MM.1S (cell line): Measurements from ENCODE around the gene KDM4B.

Experiments
- EZH2 ChIP-seq: fragments of 300-600 bp; sonication (generic); optimal IDR thresholded peaks from 2 replicates; pipeline ENCODE3; 2017; ENCODE audit warnings: low read depth, mild to moderate bottlenecking, antibody characterized with exemption, low read length, mixed read lengths
- EZH2phosphoT487 ChIP-seq: fragments of 300-600 bp; sonication (generic); IDR thresholded peaks from 2 replicates; pipeline ENCODE4 v1.6.1; 2018; ENCODE audit warnings: antibody characterized with exemption, low read length
- TF ChIP-seq, protein P1 (sequence below): fragments of 300-600 bp; sonication (generic); IDR thresholded peaks from 2 replicates; pipeline ENCODE4 v1.5.1; 2016; ENCODE audit warnings: antibody characterized with exemption, low read length, mixed read lengths

DNA sequence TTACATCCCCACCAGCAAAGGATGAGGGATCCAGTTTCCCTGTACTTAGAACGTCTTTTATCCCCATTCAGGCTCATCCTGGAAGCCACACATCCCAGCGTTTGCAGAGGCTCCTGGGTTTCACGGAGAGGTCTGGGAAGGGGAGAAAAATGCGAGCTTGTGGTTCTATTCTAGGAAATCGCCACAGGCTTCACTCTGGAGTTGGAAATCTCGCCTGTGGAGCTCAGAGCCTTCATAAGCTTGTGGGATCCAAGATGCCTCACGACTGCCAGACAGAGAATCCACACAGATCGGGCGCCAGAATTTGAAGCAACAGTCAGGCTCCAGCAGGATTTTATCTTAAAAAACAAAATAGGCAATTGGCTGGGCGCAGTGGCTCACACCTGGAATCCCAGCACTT lies 213.8 kb downstream of the KDM4B start:
- TF ChIP-seq, protein P1, sequence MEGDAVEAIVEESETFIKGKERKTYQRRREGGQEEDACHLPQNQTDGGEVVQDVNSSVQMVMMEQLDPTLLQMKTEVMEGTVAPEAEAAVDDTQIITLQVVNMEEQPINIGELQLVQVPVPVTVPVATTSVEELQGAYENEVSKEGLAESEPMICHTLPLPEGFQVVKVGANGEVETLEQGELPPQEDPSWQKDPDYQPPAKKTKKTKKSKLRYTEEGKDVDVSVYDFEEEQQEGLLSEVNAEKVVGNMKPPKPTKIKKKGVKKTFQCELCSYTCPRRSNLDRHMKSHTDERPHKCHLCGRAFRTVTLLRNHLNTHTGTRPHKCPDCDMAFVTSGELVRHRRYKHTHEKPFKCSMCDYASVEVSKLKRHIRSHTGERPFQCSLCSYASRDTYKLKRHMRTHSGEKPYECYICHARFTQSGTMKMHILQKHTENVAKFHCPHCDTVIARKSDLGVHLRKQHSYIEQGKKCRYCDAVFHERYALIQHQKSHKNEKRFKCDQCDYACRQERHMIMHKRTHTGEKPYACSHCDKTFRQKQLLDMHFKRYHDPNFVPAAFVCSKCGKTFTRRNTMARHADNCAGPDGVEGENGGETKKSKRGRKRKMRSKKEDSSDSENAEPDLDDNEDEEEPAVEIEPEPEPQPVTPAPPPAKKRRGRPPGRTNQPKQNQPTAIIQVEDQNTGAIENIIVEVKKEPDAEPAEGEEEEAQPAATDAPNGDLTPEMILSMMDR = no peak
- TF ChIP-seq EZH2phosphoT487 = no peak
- no peak for TF ChIP-seq EZH2
